ENCODE results near the gene SH3PXD2B. TPM values are rescaled to one million over a fixed set of nuclear protein-coding genes. Genes with fewer than 3 reads are reported as not detected.
"Not testable (repeated sequence)": the region's sequence is repeated elsewhere in the genome, so short reads cannot be mapped to it uniquely, and the experiment has no call there.

Gene SH3PXD2B
- polyA plus RNA-seq, 1 donor from 2014 or later = not detected

DNA sequence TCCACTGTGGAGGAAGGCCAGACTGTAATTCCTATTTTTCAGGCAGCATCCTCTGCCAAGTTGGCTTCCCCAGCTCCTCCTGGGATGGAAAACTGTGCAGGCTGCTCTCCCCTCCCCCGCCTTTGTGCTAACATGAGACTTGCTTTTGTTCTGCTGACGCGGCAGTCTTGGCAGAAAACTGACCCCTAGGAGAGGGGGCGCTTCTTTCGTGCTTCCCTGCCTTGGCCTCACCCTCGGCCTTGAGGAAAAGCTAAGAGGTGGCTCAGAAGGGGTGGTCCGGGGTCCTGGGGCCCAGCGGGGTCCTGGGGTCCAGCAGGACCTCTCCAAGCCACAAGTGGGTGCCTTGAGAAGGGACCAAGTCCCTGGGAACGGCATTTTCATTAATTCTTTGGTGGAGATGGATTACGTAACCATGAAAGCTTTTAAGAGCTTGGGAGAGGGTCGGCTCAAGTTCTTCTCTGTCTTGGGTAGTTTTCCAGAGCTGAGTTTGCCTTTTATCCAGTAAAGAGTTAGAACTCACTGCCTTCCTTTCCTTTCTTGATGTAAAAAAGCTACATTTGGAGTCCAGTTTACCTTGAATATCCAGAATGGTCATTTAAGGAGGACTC lies 51.0 kb downstream of the SH3PXD2B start:
- peaks cover 0 to 10% (median 0%) of the 10 kb centered on the region in 3 donors for H3K9me3 Mint-ChIP-seq
- peaks cover 2% of the 10 kb centered on the region for H3K36me3 Mint-ChIP-seq
- peaks cover 15% of the 10 kb centered on the region for H3K27me3 Mint-ChIP-seq

DNA sequence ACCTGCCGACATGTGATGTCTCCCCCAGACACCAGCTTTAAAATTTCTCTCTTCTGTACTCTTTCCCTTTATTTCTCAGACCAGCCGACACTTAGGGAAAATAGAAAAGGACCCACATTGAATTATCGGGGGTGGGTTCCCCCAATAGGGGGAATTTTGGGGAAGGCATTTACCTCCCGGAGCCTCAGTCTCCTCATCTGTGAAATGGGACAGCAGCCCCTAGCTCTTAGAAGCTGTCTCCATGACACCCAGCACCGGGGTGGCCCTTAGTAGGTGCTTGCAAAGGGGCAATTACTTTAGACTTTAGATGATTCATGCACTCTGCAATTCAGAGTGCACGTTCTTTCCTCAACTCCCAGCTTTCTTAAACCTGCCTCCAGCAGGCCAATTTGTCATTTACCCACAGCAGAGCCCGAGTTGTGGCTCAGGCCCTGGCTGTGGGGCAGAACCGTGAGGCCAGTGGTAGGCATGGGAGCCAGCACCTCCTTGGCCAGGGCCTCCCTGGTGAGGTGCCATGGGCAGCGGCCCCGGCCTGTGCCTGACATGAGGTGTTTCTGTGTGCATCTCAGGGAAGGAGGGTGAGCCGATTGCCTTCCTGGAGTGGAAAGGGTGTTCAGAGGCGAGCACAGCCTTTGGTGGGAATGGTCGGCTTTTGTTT lies 51.7 kb downstream of the SH3PXD2B start:
- Mint-ChIP-seq H3K4me3 (no peak overlapping the region), H3K27me3 (peaks cover 15% of the 10 kb centered on the region), H3K9me3 (peaks cover 0 to 17% (median 0%) of the 10 kb centered on the region in 3 donors), H3K36me3 (peaks cover 2% of the 10 kb centered on the region), H3K27ac (no peak overlapping the region), H3K4me1 (no peaks in the 10 kb centered on the region)

More for the DNA sequence above, 51.0 kb downstream of the SH3PXD2B start:
- H3K4me1 Mint-ChIP-seq = no peaks in the 10 kb centered on the region
- no peak overlapping the region for H3K27ac Mint-ChIP-seq
- no peak overlapping the region for H3K4me3 Mint-ChIP-seq

DNA sequence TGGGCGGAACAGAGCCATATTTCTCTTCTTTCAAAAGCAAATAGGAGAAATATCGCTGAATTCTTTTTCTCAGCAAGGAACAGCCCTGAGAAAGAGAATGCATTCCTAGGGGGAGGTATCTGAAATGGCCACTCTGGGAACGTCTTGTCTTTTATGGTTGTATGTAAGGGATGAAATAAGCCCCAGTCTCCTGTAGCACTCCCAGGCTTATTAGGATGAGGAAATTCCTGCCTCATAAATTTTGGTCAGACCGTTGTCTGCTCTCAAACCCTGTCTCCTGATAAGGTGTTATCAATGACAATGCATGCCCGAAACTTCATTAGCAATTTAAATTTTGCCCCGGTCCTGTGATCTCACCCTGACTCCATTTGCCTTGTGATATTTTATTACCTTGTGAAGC lies 52.3 kb downstream of the SH3PXD2B start:
- not testable (repeated sequence) for H3K4me1 Mint-ChIP-seq, H3K36me3 Mint-ChIP-seq, H3K27ac Mint-ChIP-seq, H3K4me3 Mint-ChIP-seq
- H3K9me3 Mint-ChIP-seq = peaks cover 0 to 23% (median 0%) of the 10 kb centered on the region in 3 donors
- H3K27me3 Mint-ChIP-seq = peaks cover 15% of the 10 kb centered on the region

DNA sequence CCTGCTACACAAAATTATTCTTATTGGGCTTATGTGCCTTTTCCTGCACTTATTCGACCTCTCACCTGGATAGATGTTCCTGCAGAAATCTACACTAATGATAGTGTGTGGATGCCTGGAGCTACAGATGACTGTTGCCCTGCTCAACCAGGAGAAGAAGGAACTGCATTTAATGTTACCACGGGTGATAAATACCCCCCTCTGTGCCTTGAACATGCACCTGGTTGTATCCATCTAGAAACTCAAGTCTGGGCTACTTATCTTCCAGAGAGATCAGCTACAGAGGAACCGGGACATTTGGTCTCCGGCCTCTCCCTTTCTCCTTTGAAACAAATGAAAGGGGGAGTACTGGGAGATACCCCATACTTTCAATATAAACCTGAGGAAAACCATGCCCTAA lies 54.5 kb downstream of the SH3PXD2B start:
- Mint-ChIP-seq H3K4me1 (peaks cover 0 to 1% (median 0%) of the 10 kb centered on the region in 3 donors), H3K36me3 (no peaks in the 10 kb centered on the region), H3K9me3 (peaks cover 0 to 23% (median 1%) of the 10 kb centered on the region in 3 donors), H3K4me3 (no peak overlapping the region), H3K27me3 (peaks cover 10% of the 10 kb centered on the region), H3K27ac (no peak overlapping the region)

DNA sequence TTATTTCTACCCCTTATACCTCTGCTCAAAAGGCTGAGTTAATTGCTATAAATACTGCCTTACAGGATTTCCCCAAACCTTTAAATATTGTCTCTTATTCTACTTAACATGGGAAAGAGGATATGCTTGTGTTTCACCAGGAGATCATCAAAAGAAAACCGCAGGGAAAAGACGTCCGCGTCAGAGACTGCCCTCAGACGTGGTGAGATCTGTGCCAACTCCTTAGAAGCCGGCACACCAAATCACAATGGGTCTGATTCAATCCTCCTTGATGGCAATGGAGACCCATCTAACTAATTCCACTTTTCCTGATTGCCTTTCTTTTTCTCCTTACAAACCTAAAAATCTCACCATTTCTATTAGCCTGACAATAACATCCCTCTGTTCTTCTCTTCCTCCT lies 55.0 kb downstream of the SH3PXD2B start:
- H3K4me1 Mint-ChIP-seq = peaks cover 0 to 1% (median 0%) of the 10 kb centered on the region in 3 donors
- H3K36me3 Mint-ChIP-seq = no peaks in the 10 kb centered on the region
- H3K27me3 Mint-ChIP-seq = peaks cover 9% of the 10 kb centered on the region
- peaks cover 0 to 23% (median 1%) of the 10 kb centered on the region in 3 donors for H3K9me3 Mint-ChIP-seq
- peak overlapping the region in 1 of 3 donors; percentile 8 for H3K27ac Mint-ChIP-seq
- H3K4me3 Mint-ChIP-seq = no peak overlapping the region

DNA sequence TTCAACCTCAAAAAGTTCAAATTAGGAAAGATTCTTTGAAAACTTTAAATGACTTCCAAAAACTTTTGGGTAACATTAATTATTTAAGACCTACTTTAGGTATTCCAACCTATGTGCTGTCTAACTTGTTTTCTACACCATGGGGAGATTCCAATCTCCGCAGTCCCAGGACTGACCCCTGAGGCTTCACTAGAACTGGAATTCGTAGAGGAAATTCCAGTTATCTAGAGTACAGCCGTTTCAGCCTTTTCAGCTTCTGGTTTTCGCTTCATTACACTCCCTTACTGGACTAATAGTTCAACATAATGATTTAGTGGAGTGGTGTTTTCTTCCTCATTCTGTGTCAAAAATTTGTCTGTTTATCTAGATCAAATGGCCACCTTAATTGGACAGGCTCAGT lies 55.7 kb downstream of the SH3PXD2B start:
- not testable (repeated sequence) for H3K4me3 Mint-ChIP-seq, H3K4me1 Mint-ChIP-seq
- peaks cover 0 to 23% (median 1%) of the 10 kb centered on the region in 3 donors for H3K9me3 Mint-ChIP-seq

DNA sequence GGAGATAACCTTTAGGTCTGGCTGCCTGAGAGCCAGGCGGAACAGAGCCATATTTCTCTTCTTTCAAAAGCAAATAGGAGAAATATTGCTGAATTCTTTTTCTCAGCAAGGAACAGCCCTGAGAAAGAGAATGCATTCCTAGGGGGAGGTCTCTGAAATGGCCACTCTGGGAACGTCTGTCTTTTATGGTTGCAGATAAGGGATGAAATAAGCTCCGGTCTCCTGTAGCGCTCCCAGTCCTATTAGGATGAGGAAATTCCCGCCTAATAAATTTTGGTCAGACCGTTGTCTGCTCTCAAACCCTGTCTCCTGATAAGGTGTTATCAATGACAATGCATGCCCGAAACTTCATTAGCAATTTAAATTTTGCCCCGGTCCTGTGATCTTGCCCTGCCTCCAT lies 57.3 kb downstream of the SH3PXD2B start:
- H3K4me1 Mint-ChIP-seq, H3K36me3 Mint-ChIP-seq, H3K27ac Mint-ChIP-seq, H3K4me3 Mint-ChIP-seq: not testable (repeated sequence)
- H3K9me3 Mint-ChIP-seq = peaks cover 1 to 19% (median 3%) of the 10 kb centered on the region in 3 donors
- H3K27me3 Mint-ChIP-seq = peaks cover 15% of the 10 kb centered on the region

More for the DNA sequence above, 55.7 kb downstream of the SH3PXD2B start:
- H3K27me3 Mint-ChIP-seq, H3K36me3 Mint-ChIP-seq, H3K27ac Mint-ChIP-seq: not testable (repeated sequence)

DNA sequence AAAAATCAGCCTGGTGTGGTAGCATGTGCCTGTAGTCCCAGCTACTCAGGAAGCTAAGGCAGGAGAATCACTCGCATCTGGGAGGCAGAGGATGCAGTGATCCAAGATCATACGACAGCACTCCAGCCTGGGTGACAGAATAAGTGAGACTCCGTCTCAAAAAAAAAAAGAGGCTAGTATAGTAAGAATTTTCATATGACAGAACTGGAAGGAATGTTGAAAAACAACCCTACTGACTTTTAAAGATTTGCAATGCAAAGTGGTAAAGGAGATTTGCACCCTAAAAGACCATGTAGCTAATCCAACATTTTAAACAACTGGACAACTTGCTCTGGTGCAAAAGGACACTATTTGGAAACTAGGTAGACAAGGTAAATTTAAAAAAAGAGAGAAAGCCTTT lies 58.1 kb downstream of the SH3PXD2B start:
- Mint-ChIP-seq H3K4me1 (peaks cover 0 to 1% (median 0%) of the 10 kb centered on the region in 3 donors), H3K36me3 (no peaks in the 10 kb centered on the region), H3K27ac (no peak overlapping the region), H3K4me3 (no peak overlapping the region), H3K27me3 (peaks cover 14% of the 10 kb centered on the region), H3K9me3 (peaks cover 1 to 14% (median 3%) of the 10 kb centered on the region in 3 donors)

DNA sequence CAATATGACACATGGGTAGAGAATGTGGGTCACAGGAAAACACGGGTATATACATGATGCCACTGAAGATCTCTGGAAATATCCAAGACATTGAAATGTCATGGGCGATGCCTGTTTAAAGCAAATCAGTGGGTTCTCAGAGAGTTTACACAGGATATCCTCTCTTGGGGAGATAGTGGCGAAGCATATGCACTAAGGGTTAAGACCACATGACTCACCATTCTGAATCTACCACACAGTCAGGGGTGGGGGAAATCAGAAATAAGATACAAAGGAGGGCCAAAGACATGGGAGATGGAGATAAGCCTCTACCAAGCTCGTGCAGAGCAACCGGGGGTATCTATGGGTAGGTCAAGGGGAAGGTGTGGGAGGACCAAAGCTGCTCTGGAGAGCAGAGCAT lies 58.8 kb downstream of the SH3PXD2B start:
- H3K36me3 Mint-ChIP-seq = no peaks in the 10 kb centered on the region
- peak overlapping the region in 1 of 3 donors; percentile 10 for H3K27ac Mint-ChIP-seq

DNA sequence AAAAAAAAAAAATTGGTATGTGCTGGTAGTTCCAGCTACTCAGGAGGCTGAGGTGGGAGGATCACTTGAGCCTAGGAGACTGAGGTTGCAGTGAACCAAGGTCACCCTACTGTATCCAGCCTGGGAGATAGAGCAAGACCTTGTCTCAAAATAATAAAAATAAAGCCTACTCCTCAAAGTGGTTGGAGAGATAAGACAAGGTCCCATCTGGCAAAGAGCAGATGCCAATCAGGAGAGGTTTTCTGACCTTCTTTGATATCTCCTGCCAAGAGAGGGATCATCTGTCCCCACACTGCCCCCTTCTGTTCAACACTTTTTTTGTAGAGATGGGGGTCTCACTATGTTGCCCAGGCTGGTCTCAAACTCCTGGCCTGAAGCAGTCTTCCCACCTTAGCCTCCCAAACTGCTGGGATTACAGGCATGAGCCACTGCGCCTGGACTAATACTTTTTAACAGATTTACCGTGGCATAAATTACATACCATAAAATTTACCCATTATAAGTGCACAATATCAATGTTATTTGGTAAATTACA lies 64.7 kb downstream of the SH3PXD2B start:
- Mint-ChIP-seq H3K27ac (no peak overlapping the region), H3K27me3 (peaks cover 11% of the 10 kb centered on the region), H3K9me3 (peaks cover 0 to 3% (median 0%) of the 10 kb centered on the region in 3 donors), H3K4me1 (no peaks in the 10 kb centered on the region), H3K4me3 (no peak overlapping the region), H3K36me3 (no peaks in the 10 kb centered on the region)

More for the DNA sequence above, 58.8 kb downstream of the SH3PXD2B start:
- H3K27me3 Mint-ChIP-seq = peaks cover 14% of the 10 kb centered on the region
- no peak overlapping the region for H3K4me3 Mint-ChIP-seq
- H3K9me3 Mint-ChIP-seq = peaks cover 1 to 14% (median 3%) of the 10 kb centered on the region in 3 donors
- H3K4me1 Mint-ChIP-seq = peaks cover 0 to 1% (median 0%) of the 10 kb centered on the region in 3 donors

DNA sequence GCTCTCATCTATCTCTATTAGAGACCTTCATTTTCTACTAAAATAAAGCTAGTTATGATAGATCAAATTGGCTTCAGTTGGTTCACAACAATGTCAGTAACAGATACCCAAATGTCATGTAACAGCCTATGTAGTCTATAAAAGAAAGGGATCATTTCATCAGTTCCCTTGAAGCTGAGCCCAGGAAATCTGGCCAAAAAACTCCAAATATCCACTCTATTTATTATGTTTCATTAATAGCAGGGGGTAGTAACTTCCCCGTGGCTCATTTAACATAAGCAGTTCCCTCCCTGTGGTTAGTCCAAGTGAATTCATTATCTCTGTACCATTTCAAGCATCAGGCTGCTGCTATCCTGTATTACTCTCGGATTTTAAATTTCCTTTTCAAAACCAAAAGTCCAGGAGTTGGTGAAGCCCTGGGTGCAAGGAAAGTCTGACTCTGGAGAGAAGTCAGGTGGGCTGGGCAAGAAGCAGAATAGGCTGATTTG lies 66.0 kb downstream of the SH3PXD2B start:
- Mint-ChIP-seq H3K27ac (no peak overlapping the region), H3K27me3 (peaks cover 8% of the 10 kb centered on the region), H3K9me3 (peaks cover 0 to 3% (median 0%) of the 10 kb centered on the region in 3 donors), H3K4me3 (no peak overlapping the region), H3K36me3 (no peaks in the 10 kb centered on the region), H3K4me1 (no peaks in the 10 kb centered on the region)

DNA sequence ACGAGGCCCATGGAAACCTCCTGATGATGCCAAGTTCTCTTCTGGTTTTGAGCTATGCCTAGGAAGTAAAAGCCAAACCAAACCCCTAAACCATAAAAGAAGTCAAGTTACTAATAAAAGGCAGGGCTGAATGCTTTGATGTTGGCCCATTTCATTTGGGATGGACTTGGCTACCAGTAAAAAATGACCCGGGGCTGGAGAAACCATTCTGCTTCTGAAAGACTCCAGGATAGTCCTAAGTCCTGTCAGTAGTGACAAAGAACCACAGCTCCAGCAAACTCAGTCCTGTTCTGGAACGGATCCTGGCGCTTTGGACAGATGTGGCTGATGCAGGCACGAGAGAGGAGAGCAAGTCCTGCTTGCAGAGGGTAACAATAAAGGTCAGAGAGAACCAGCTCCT lies 68.6 kb downstream of the SH3PXD2B start:
- no peak overlapping the region for H3K27ac Mint-ChIP-seq
- peaks cover 4% of the 10 kb centered on the region for H3K27me3 Mint-ChIP-seq
- H3K36me3 Mint-ChIP-seq = no peaks in the 10 kb centered on the region
- no peak overlapping the region for H3K4me3 Mint-ChIP-seq
- H3K4me1 Mint-ChIP-seq = no peaks in the 10 kb centered on the region
- no peaks in the 10 kb centered on the region for H3K9me3 Mint-ChIP-seq

DNA sequence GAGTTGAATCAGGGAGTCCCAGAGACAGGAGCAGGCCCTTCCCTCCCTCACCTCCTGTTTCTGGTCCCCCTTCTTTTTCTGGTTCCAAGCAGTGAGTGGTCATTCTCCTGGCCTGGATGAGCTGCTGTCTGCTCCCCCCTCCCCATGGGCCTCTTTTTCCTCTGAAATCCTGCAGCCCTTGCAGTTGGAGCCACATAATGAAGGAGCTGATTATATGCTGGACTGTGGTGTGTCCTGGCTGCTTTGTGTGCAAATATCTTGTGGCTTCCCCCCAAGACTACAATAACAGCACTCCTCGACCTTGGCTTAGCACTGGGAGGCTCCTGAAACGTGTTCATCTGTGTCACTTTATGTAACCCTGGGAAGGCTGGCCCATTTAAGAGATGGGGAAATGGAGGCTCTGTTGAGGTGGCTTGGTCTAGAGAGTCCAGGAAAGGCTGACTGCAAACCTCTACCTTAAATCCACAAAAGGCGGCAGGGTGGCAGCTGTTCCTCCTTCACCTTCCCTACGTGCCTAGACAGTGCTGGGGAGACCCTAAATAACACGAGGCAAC lies 69.2 kb downstream of the SH3PXD2B start:
- no peak overlapping the region for H3K27ac Mint-ChIP-seq
- no peaks in the 10 kb centered on the region for H3K36me3 Mint-ChIP-seq
- H3K27me3 Mint-ChIP-seq = peaks cover 4% of the 10 kb centered on the region
- no peaks in the 10 kb centered on the region for H3K9me3 Mint-ChIP-seq
- H3K4me3 Mint-ChIP-seq = no peak overlapping the region
- H3K4me1 Mint-ChIP-seq = no peaks in the 10 kb centered on the region

DNA sequence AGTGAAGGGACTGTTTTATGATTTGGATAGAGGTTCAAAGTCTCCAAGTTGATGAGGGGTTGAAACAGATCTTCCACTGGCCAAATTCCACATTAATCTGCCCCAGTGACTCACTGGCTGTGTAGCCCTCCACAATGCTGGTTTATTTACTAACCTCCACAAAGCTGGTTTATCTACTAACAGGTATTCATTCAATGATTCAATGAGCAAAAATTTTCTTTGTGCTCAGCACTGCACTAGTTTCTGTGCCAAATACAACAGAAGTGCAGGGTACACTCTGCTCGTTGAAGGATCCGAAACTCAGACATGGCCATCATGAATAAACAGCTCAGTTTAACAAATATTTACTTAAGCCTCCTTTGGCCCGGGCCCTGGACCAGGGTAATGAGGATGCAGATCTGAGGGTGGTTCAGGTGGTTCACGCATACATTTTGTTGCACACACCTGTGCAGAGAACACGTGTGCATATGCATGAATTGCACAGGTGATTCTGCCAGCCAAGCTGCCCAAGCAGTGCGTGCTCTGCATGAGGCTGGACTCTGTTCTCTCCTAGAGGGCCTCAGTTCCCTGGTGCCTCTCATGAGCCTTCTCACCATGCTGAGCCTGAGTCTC lies 71.0 kb downstream of the SH3PXD2B start:
- no peaks in the 10 kb centered on the region for H3K9me3 Mint-ChIP-seq
- no peaks in the 10 kb centered on the region for H3K27me3 Mint-ChIP-seq
- no peaks in the 10 kb centered on the region for H3K4me1 Mint-ChIP-seq
- no peak overlapping the region for H3K4me3 Mint-ChIP-seq
- no peaks in the 10 kb centered on the region for H3K36me3 Mint-ChIP-seq
- no peak overlapping the region for H3K27ac Mint-ChIP-seq
